Measurements from ENCODE around the gene FAM167B. TPM values are rescaled to one million over a fixed set of nuclear protein-coding genes. Genes with fewer than 3 reads are reported as not detected.

FAM167B gene
- total and polyA plus RNA-seq, 4 donors, result 0.47 to 9.2 (median 3.8) TPM

DNA sequence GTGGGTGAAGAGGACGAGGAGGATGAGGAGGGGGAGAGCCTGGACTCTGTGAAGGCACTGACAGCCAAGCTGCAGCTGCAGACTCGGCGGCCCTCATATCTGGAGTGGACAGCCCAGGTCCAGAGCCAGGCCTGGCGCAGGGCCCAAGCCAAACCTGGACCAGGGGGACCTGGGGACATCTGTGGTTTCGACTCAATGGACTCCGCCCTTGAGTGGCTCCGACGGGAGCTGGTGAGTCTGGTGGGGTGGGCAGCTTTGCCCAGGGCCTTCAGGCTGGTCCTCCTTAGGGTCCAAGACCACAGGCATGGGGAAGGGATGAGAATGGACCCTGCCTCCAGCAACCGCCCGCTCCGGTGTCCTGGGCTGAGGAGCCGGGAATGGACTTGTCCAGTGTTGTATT lies 430 bp downstream of the FAM167B start:
- 86% methylated on average over 12 of the region's 12 CpGs for WGBS
- Histone ChIP-seq H3K27me3 (ENCODE audit: control insufficient read depth in 4 of 4, insufficient read depth in 4 of 4, low read length in 3 of 4) (no peaks in the 10 kb centered on the region), H3K9ac (ENCODE audit: low read depth in 1 of 2, low read length in 2 of 2) (peak overlapping the region in 1 of 2 donors; percentile 47), H3K27ac (ENCODE audit: low read depth in 1 of 2, low read length in 2 of 2) (peak overlapping the region; percentile 63 to 66), H3K36me3 (ENCODE audit: control insufficient read depth in 4 of 4, insufficient read depth in 3 of 4, low read depth in 1 of 4, low read length in 3 of 4) (no peaks in the 10 kb centered on the region), H3K4me1 (ENCODE audit: control insufficient read depth in 4 of 4, insufficient read depth in 4 of 4, low read length in 3 of 4) (peaks cover 3 to 18% (median 11%) of the 10 kb centered on the region in 4 donors), H3K4me3 (ENCODE audit: low read depth in 1 of 3, low read length in 3 of 3) (no peak overlapping the region), H3K9me3 (ENCODE audit: control insufficient read depth in 4 of 4, low read length in 3 of 4) (no peaks in the 10 kb centered on the region)
- no peak for TF ChIP-seq TAF1 (conservative IDR thresholded peaks at IDR 0.05)
- no peak for TF ChIP-seq YY1 (IDR thresholded peaks at IDR 0.05)
- TF ChIP-seq SP1 (IDR thresholded peaks at IDR 0.05), result no peak
- no peak for TF ChIP-seq GABPA (IDR thresholded peaks at IDR 0.05 in 1 of 2, conservative IDR thresholded peaks at IDR 0.05 in 1 of 2)
- TF ChIP-seq, protein P1, sequence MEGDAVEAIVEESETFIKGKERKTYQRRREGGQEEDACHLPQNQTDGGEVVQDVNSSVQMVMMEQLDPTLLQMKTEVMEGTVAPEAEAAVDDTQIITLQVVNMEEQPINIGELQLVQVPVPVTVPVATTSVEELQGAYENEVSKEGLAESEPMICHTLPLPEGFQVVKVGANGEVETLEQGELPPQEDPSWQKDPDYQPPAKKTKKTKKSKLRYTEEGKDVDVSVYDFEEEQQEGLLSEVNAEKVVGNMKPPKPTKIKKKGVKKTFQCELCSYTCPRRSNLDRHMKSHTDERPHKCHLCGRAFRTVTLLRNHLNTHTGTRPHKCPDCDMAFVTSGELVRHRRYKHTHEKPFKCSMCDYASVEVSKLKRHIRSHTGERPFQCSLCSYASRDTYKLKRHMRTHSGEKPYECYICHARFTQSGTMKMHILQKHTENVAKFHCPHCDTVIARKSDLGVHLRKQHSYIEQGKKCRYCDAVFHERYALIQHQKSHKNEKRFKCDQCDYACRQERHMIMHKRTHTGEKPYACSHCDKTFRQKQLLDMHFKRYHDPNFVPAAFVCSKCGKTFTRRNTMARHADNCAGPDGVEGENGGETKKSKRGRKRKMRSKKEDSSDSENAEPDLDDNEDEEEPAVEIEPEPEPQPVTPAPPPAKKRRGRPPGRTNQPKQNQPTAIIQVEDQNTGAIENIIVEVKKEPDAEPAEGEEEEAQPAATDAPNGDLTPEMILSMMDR (IDR thresholded peaks at IDR 0.05; ENCODE audit: low read depth, low read length, missing input control), result no peak
- TF ChIP-seq EGR1 (IDR thresholded peaks at IDR 0.05; ENCODE audit: low read depth in 2 of 2), result no peak
- TF ChIP-seq, protein P2, sequence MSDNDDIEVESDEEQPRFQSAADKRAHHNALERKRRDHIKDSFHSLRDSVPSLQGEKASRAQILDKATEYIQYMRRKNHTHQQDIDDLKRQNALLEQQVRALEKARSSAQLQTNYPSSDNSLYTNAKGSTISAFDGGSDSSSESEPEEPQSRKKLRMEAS (IDR thresholded peaks at IDR 0.05), result no peak
- no peak for TF ChIP-seq JUND (IDR thresholded peaks at IDR 0.05)
- DNase-seq (ENCODE audit: low spot score), result no peak

DNA sequence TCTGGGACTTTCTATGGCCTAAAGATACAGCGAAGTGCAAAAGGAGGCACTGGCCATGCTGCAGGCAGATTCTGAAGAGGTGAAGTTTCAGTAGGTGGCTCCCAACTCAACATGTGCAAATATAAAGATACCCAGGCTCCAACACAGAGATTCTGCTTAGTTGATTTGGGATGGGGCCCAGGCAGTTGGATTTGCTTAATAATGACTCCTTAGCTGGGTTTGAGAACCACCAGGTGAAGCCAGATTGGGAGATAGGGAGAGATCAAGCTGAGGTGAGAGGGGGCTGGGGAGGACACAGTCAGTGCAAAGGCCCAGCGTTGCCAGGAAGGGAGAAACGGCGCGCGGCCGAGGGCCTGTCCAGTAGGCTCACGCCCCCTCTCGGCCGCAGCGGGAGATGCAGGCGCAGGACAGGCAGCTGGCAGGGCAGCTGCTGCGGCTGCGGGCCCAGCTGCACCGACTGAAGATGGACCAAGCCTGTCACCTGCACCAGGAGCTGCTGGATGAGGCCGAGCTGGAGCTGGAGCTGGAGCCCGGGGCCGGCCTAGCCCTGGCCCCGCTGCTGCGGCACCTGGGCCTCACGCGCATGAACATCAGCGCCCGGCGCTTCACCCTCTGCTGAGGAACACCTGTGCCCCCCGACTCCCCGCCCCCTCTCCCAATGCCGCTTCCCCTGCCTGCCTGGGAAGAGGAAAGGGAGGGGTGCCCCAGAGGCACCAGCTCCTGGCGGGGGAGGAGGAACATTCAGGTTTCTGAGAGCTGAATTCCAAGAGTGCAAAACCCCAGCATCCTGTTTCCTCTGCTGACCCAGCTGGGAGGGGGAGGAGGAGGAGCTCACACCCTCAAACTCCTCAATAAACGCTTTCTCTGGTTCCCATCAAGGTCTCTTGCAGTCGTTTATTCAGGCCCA lies 1.2 kb downstream of the FAM167B start:
- peak; percentile 82 for DNase-seq (ENCODE audit: low spot score)
- Histone ChIP-seq H3K4me3 (ENCODE audit: low read depth in 1 of 3, low read length in 3 of 3) (no peak overlapping the region), H3K36me3 (ENCODE audit: control insufficient read depth in 4 of 4, insufficient read depth in 3 of 4, low read depth in 1 of 4, low read length in 3 of 4) (no peaks in the 10 kb centered on the region), H3K4me1 (ENCODE audit: control insufficient read depth in 4 of 4, insufficient read depth in 4 of 4, low read length in 3 of 4) (peaks cover 3 to 18% (median 11%) of the 10 kb centered on the region in 4 donors), H3K9me3 (ENCODE audit: control insufficient read depth in 4 of 4, low read length in 3 of 4) (no peaks in the 10 kb centered on the region), H3K9ac (ENCODE audit: low read depth in 1 of 2, low read length in 2 of 2) (no peak overlapping the region), H3K27ac (ENCODE audit: low read depth in 1 of 2, low read length in 2 of 2) (peak overlapping the region; percentile 63 to 66), H3K27me3 (ENCODE audit: control insufficient read depth in 4 of 4, insufficient read depth in 4 of 4, low read length in 3 of 4) (no peaks in the 10 kb centered on the region)
- WGBS, result 37% methylated on average over 31 of the region's 31 CpGs
- TF ChIP-seq, protein P1 (IDR thresholded peaks at IDR 0.05; ENCODE audit: low read depth, low read length, missing input control), result peak; percentile 77
- TF ChIP-seq RXRA (IDR thresholded peaks at IDR 0.05) (peak; percentile 36 to 59), RAD21 (IDR thresholded peaks at IDR 0.05) (peak; percentile 66 to 82), NR2F2 (IDR thresholded peaks at IDR 0.05) (peak; percentile 24)
- TF ChIP-seq, protein P3, sequence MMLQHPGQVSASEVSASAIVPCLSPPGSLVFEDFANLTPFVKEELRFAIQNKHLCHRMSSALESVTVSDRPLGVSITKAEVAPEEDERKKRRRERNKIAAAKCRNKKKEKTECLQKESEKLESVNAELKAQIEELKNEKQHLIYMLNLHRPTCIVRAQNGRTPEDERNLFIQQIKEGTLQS (IDR thresholded peaks at IDR 0.05), result no peak
- TF ChIP-seq, protein P4, sequence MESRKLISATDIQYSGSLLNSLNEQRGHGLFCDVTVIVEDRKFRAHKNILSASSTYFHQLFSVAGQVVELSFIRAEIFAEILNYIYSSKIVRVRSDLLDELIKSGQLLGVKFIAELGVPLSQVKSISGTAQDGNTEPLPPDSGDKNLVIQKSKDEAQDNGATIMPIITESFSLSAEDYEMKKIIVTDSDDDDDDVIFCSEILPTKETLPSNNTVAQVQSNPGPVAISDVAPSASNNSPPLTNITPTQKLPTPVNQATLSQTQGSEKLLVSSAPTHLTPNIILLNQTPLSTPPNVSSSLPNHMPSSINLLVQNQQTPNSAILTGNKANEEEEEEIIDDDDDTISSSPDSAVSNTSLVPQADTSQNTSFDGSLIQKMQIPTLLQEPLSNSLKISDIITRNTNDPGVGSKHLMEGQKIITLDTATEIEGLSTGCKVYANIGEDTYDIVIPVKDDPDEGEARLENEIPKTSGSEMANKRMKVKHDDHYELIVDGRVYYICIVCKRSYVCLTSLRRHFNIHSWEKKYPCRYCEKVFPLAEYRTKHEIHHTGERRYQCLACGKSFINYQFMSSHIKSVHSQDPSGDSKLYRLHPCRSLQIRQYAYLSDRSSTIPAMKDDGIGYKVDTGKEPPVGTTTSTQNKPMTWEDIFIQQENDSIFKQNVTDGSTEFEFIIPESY (IDR thresholded peaks at IDR 0.05), result no peak
